Small intestine (tissue), 7 donors: ENCODE results near the gene PLAAT3. TPM values are rescaled to one million over a fixed set of nuclear protein-coding genes. Genes with fewer than 3 reads are reported as not detected.

Experiments used
- DNase-seq, 2 donors: peaks; one replicate each; pipeline versions ENCODE4 v3.0.0 to v3.0.0-alpha.2; 2013
- FAIRE-seq: peaks from 2 replicates; lab custom pipeline; 2012; peaks lifted over from hg19 to GRCh38; lab: Jason Lieb, UNC
- H3K27ac ChIP-seq, 3 donors: one replicate each; pipeline ENCODE4 v1.5.1; 2013; ENCODE audit warnings: low read length in 2 of 3, mild to moderate bottlenecking in 2 of 3, control low read depth in 1 of 3, inconsistent platforms in 1 of 3, low read depth in 1 of 3, moderate library complexity in 1 of 3
- H3K27me3 ChIP-seq, 3 donors: one replicate each; pipeline ENCODE4 v1.6.1; 2013; ENCODE audit warnings: low read length in 3 of 3, inconsistent platforms in 1 of 3; ENCODE audit not compliant: control insufficient read depth in 3 of 3, insufficient read depth in 3 of 3
- H3K36me3 ChIP-seq, 3 donors: one replicate each; pipeline ENCODE4 v1.6.1; 2013; ENCODE audit warnings: low read length in 3 of 3, inconsistent platforms in 1 of 3, low read depth in 1 of 3, mild to moderate bottlenecking in 1 of 3, moderate library complexity in 1 of 3; ENCODE audit not compliant: control insufficient read depth in 3 of 3, insufficient read depth in 2 of 3
- H3K4me1 ChIP-seq, 3 donors: one replicate each; pipeline ENCODE4 v1.6.1; 2013; ENCODE audit warnings: low read length in 2 of 3, inconsistent platforms in 1 of 3, low read depth in 1 of 3, mild to moderate bottlenecking in 1 of 3, moderate library complexity in 1 of 3; ENCODE audit not compliant: control insufficient read depth in 3 of 3, insufficient read depth in 2 of 3
- H3K4me3 ChIP-seq, 3 donors: one replicate each; pipeline ENCODE4 v1.5.1; 2013; ENCODE audit warnings: low read length in 3 of 3, control low read depth in 1 of 3, inconsistent platforms in 1 of 3, low read depth in 1 of 3, mild to moderate bottlenecking in 1 of 3, moderate library complexity in 1 of 3
- H3K9me3 ChIP-seq, 2 donors: one replicate each; pipeline ENCODE4 v1.6.1; 2013; ENCODE audit warnings: low read depth in 1 of 2, low read length in 1 of 2; ENCODE audit not compliant: control insufficient read depth in 2 of 2, insufficient read depth in 1 of 2
- WGBS, 3 donors: extraction: QIAGEN DNeasy Blood & Tissue Kit; methylation state at CpG; one replicate each; pipeline ENCODE4 v1.1.7; 2013; 5-methylcytosine and 5-hydroxymethylcytosine counted together
- polyA plus RNA-seq, 4 donors: library from polyadenylated mRNA; stranded (reverse) in 3 of 4; unstranded in 1 of 4; fragments of 200-250 nt in 3 of 4; fragments of 120-200 nt in 1 of 4; gene quantifications; one replicate each; pipeline versions ENCODE4 v1.2.1 to v1.2.3, GENCODE V29; 2013
- donor health status: healthy with polysubstance abuse.
- donor health status: control.
- donor health status: control.
- donor health status: Bipolar disorder and iron deficiency.
- donor health status: healthy.

Gene PLAAT3
- polyA plus RNA-seq, 4 donors: 2.6 to 55.7 (median 30.4) TPM

DNA sequence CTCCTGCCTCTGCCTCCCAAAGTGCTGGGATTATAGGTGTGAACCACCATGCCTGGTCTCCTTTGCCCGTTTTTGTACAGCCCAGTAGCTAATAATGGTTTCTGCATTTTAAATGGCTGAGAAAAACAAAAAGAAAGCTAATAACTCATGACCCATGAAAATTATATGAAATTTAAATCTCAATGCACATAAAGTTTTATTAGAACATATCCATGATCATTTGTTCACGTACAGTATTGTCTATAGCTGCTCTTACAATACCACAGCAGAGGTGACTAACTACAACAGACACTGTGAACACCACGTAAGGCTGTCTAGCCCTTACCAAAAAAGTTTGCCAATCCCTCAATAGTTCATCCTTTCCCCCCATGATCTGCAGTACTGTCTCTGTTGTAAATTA lies 44.7 kb downstream of the PLAAT3 start:
- H3K4me1 ChIP-seq: peaks cover 2 to 26% (median 4%) of the 10 kb centered on the region in 3 donors
- DNase-seq: no peak
- H3K36me3 ChIP-seq: no peaks in the 10 kb centered on the region
- H3K4me3 ChIP-seq: no peak overlapping the region
- H3K9me3 ChIP-seq: peaks cover 0 to 3% of the 10 kb centered on the region in 2 donors
- FAIRE-seq: no peak
- 95 to 97% (median 96%) methylated on average over 3 of the region's 3 CpGs for WGBS, 3 donors
- no peak overlapping the region for H3K27ac ChIP-seq
- H3K27me3 ChIP-seq: no peaks in the 10 kb centered on the region

DNA sequence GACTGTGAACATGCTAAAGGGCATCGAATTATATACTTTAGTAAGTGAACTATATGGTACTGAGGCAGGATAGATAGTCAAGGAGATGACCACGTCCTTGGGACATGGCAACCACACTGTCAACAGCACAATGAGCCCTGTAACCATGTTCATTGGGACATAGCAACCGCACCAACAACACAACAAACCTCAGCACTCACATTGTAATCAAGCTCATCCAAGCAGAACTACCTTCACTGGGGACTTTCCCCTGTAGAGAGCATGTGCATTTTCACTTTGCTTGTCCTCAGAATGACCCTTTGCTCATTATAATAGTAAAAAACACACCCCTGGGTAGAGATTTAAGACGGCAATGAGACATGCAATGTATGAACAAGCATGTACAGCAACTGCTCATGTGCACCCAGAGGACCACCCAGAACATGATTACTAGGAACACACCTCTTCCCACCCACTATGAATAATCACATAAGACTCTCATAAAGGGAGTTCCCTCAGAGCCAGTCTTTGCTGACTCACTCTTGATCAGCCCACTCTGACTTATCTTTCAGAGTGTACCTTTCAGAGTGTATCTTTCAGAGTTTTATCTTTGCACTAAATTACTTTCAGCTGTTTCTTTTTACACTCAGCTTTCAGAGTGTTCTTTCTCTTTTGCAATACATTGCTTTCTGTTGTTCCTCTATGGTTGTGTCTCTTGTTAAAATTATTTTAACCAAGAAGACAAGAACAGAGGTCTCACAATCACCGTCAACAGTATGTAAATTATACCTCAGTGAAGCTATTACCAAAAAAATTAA lies 47.0 kb downstream of the PLAAT3 start:
- Histone ChIP-seq H3K4me1 (peaks cover 3 to 38% (median 7%) of the 10 kb centered on the region in 3 donors), H3K9me3 (no peaks in the 10 kb centered on the region), H3K4me3 (no peak overlapping the region), H3K27ac (peak overlapping the region; percentile 73 to 88 (median 77)), H3K27me3 (no peaks in the 10 kb centered on the region), H3K36me3 (no peaks in the 10 kb centered on the region)
- peak; percentile 89 to 97 for DNase-seq
- WGBS, 3 donors: 13 to 29% (median 17%) methylated on average over 5 of the region's 5 CpGs
- peak; percentile 23 for FAIRE-seq

GRCh38 chr11:63564784-63565350 lies 49.4 kb downstream of the PLAAT3 start:
- no peaks in the 10 kb centered on the region for H3K27me3 ChIP-seq
- peak; percentile 90 to 96 for DNase-seq
- peaks cover 3 to 38% (median 7%) of the 10 kb centered on the region in 3 donors for H3K4me1 ChIP-seq
- no peaks in the 10 kb centered on the region for H3K9me3 ChIP-seq
- peak overlapping the region; percentile 92 to 99 (median 95) for H3K27ac ChIP-seq
- no peak overlapping the region for H3K4me3 ChIP-seq
- no peaks in the 10 kb centered on the region for H3K36me3 ChIP-seq
- 19 to 55% (median 38%) methylated on average over 4 of the region's 4 CpGs for WGBS, 3 donors
- no peak for FAIRE-seq

- Histone ChIP-seq H3K4me3 (no peak overlapping the region), H3K4me1 (peaks cover 3 to 38% (median 7%) of the 10 kb centered on the region in 3 donors), H3K9me3 (no peaks in the 10 kb centered on the region), H3K27ac (peak overlapping the region; percentile 92 to 99 (median 95)), H3K36me3 (no peaks in the 10 kb centered on the region), H3K27me3 (no peaks in the 10 kb centered on the region)
- peak; percentile 55 to 67 for DNase-seq
- 43 to 55% (median 44%) methylated on average over 7 of the region's 7 CpGs for WGBS, 3 donors
- FAIRE-seq: no peak
These were observed 50.0 kb downstream of the PLAAT3 start for GRCh38 chr11:63564056-63564774.

- peak within 1 kb of the TSS; percentile 92 to 99 (median 95) for H3K27ac ChIP-seq
- H3K27me3 ChIP-seq: no peaks in the 10 kb centered on the region
- H3K4me3 ChIP-seq: peak within 1 kb of the TSS in 1 of 3 donors; percentile 42
- H3K9me3 ChIP-seq: no peaks in the 10 kb centered on the region
- peaks cover 3 to 38% (median 7%) of the 10 kb centered on the region in 3 donors for H3K4me1 ChIP-seq
- no peaks in the 10 kb centered on the region for H3K36me3 ChIP-seq
- DNase-seq (peak; percentile 33 to 73), FAIRE-seq (no peak)
- 39 to 78% (median 59%) methylated on average over 13 of the region's 13 CpGs for WGBS, 3 donors
These were observed 50.8 kb downstream of the PLAAT3 start, which contains the start of gene PLAAT2 for GRCh38 chr11:63563201-63564055. PLAAT2 (minus strand) TSS chr11:63563379; CDS start chr11:63563324, 55 bp downstream.

- no peak for FAIRE-seq
- peak in 1 of 2 donors; percentile 25 for DNase-seq
These were observed 53.6 kb downstream of the PLAAT3 start for GRCh38 chr11:63560506-63561180.

DNA sequence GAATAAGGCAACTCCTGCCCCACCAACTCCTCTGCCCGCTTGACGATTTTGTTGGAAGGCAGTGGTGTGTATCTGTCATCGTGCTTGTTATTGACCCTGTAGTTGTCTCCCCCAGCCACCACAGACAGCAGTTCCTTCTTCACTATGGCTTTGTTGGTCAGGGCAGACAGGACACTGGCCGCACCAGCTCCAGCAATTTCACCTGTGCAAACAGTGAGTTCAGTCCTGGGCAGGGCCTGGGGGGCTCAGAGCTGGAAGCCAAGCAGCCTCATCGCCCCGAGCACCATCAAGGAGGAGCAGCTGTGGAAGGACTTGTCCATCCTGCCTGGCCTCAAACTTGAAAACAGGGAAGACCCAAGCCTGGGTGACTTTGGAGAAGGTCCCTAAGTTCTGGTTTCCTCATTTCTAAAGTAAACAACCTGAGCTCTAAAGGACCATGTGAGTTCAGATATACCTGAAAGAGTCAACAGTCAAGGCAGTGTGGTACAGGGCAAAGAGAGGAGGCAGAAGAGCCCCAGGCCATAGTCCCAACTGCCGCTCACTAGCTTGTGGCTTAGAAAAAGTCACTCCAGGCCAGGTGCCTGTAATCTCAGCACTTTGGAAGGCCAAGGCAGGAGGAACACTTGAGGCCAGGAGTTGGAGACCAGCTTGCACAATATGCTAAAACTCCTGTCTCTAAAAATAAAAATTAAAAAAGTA lies 55.6 kb downstream of the PLAAT3 start:
- 95 to 96% (median 96%) methylated on average over 7 of the region's 7 CpGs for WGBS, 3 donors
- no peaks in the 10 kb centered on the region for H3K36me3 ChIP-seq
- H3K27me3 ChIP-seq: no peaks in the 10 kb centered on the region
- H3K4me3 ChIP-seq: no peak overlapping the region
- H3K9me3 ChIP-seq: no peaks in the 10 kb centered on the region
- no peak overlapping the region for H3K27ac ChIP-seq
- peaks cover 0 to 9% (median 0%) of the 10 kb centered on the region in 3 donors for H3K4me1 ChIP-seq
- no peak for FAIRE-seq
- peak in 1 of 2 donors; percentile 35 for DNase-seq

More at GRCh38 chr11:63560506-63561180, 53.6 kb downstream of the PLAAT3 start:
- Histone ChIP-seq H3K4me1 (peaks cover 3 to 26% (median 3%) of the 10 kb centered on the region in 3 donors), H3K4me3 (no peak overlapping the region), H3K36me3 (no peaks in the 10 kb centered on the region), H3K27ac (no peak overlapping the region), H3K27me3 (no peaks in the 10 kb centered on the region), H3K9me3 (no peaks in the 10 kb centered on the region)
- WGBS, 3 donors: 57 to 76% (median 71%) methylated on average over 7 of the region's 7 CpGs
